SU-DHL-6 (cell line): ENCODE measurements around the gene STPG3.

Experiments used
- EZH2phosphoT487 ChIP-seq: fragments of 200-600 bp; sonication (generic), shearing (Covaris generic); conservative IDR thresholded peaks from 2 replicates; pipeline ENCODE4 v1.6.1; 2018; ENCODE audit warnings: mild to moderate bottlenecking, antibody characterized with exemption, low read length, moderate library complexity, mixed read lengths
- TF ChIP-seq, protein P1 (sequence below): fragments of 200-600 bp; sonication (generic); IDR thresholded peaks from one replicate; pipeline ENCODE4 v1.5.1; 2017; ENCODE audit warnings: antibody characterized with exemption, mild to moderate bottlenecking, low read length, moderate library complexity; ENCODE audit not compliant: insufficient read depth, poor library complexity, severe bottlenecking

DNA sequence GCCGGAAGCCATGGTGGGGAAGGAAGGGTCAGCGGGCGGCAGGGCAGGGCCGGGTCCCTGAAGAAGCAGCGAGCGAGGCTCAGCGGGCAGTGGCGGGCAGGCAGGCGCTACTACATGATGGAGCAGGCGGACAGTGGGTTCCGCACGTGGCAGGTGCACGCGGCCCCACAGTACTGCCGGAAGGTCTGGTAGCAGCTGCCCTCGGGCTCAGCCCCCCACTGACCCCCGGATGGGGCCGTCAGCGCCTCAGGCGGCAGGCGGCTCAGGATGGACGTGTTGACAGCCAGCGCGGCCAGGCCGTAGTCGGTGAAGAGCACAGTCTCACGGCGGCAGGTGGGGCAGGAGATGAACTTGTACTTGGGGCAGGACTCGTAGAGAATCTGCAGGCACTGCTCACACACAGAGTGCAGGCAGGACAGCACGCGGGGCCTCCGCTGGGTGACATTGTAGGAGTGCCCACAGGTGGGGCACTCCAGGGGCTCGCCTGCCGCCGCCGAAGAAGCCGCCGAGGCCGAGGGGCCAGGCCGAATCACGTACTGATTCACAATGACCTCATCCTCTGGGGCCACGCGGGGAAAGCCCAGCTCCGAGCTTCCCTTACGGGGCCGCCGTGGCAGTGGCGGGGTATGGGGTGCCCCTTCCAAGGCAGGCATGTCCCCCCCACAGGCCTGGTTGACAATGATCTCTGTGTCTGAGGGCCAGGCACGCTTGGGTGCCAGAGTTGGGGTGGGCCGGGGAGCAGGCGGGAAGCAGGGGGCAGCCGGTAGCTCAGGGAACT lies 30.6 kb upstream of the STPG3 start:
- TF ChIP-seq, protein P1, sequence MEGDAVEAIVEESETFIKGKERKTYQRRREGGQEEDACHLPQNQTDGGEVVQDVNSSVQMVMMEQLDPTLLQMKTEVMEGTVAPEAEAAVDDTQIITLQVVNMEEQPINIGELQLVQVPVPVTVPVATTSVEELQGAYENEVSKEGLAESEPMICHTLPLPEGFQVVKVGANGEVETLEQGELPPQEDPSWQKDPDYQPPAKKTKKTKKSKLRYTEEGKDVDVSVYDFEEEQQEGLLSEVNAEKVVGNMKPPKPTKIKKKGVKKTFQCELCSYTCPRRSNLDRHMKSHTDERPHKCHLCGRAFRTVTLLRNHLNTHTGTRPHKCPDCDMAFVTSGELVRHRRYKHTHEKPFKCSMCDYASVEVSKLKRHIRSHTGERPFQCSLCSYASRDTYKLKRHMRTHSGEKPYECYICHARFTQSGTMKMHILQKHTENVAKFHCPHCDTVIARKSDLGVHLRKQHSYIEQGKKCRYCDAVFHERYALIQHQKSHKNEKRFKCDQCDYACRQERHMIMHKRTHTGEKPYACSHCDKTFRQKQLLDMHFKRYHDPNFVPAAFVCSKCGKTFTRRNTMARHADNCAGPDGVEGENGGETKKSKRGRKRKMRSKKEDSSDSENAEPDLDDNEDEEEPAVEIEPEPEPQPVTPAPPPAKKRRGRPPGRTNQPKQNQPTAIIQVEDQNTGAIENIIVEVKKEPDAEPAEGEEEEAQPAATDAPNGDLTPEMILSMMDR = no peak
- no peak for TF ChIP-seq EZH2phosphoT487
